ENCODE results near the gene MROH2B. TPM values are rescaled to one million over a fixed set of nuclear protein-coding genes. Genes with fewer than 3 reads are reported as not detected.

The MROH2B gene
- total RNA-seq, 1 donor from 2014 or later, result not detected

DNA sequence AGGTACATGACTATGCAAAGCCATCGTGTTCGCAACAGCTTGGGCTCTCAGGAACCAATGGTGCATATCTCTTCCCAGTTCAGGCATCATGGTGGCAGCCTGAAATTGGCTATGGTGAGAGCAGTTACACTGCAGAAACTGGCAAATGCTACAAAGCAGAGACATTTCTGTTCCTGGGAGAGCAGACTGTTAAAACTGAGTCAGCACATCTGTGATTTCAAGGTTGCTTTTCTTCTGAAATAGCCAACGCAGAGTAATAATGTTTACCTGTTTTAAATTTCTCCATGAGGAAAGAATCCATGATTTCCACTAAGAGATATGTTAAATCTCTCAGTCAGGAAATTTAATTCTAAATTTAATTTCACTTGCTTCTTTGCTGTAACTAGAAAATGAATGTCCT is 114.1 kb downstream of the MROH2B start:
- no peak overlapping the region for H3K27ac ChIP-seq
- DNase-seq (ENCODE audit: low spot score), result no peak
- H3F3A ChIP-seq (ENCODE audit: low read depth), result no peaks in the 10 kb centered on the region
- no peaks in the 10 kb centered on the region for H3K36me3 ChIP-seq
- H3K27me3 ChIP-seq, result no peaks in the 10 kb centered on the region
- H3K9ac ChIP-seq, result no peak overlapping the region
- H3K36me3 Mint-ChIP-seq, result no peaks in the 10 kb centered on the region
- no peak overlapping the region for H3K4me3 Mint-ChIP-seq
- H3K4me2 ChIP-seq, result no peak overlapping the region
- H3K9me3 ChIP-seq (ENCODE audit: low read depth), result no peaks in the 10 kb centered on the region
- peaks cover 3% of the 10 kb centered on the region for H3K4me1 Mint-ChIP-seq
- TF ChIP-seq, protein P1, sequence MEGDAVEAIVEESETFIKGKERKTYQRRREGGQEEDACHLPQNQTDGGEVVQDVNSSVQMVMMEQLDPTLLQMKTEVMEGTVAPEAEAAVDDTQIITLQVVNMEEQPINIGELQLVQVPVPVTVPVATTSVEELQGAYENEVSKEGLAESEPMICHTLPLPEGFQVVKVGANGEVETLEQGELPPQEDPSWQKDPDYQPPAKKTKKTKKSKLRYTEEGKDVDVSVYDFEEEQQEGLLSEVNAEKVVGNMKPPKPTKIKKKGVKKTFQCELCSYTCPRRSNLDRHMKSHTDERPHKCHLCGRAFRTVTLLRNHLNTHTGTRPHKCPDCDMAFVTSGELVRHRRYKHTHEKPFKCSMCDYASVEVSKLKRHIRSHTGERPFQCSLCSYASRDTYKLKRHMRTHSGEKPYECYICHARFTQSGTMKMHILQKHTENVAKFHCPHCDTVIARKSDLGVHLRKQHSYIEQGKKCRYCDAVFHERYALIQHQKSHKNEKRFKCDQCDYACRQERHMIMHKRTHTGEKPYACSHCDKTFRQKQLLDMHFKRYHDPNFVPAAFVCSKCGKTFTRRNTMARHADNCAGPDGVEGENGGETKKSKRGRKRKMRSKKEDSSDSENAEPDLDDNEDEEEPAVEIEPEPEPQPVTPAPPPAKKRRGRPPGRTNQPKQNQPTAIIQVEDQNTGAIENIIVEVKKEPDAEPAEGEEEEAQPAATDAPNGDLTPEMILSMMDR (IDR thresholded peaks at IDR 0.05), result no peak
- no peak for TF ChIP-seq EZH2phosphoT487 (IDR thresholded peaks at IDR 0.05)
- no peak for TF ChIP-seq EZH2 (IDR thresholded peaks at IDR 0.05)
- H3K4me1 ChIP-seq, result no peaks in the 10 kb centered on the region
- H4K20me1 ChIP-seq (ENCODE audit: low read depth), result no peaks in the 10 kb centered on the region
- H3K9me3 Mint-ChIP-seq, result peaks cover 15% of the 10 kb centered on the region
- no peak overlapping the region for H3K27ac Mint-ChIP-seq
- no peak overlapping the region for H2AFZ ChIP-seq (replicated peaks)
- H3K4me3 ChIP-seq, result no peak overlapping the region
- no peaks in the 10 kb centered on the region for H3K79me2 ChIP-seq (ENCODE audit: low read depth)
- no peaks in the 10 kb centered on the region for H3K27me3 Mint-ChIP-seq (ENCODE audit: insufficient read depth, low read depth)

DNA sequence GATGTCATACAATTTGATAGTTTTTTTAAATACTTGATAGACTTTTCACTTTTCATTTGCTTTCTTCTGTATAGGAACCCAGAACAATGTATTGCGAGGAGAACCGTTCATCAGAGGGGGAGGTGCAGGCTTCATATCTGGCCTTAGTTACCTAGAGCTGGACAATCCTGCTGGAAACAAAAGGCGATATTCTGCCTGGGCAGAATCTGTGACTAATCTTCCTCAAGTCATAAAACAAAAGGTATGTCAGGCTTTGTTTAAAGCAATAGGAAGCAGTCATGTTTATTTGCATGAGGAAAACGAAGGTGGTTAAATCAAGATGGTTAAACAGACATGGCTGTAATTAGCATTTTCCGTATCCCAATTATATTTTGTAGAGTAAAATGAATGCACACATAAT is 115.8 kb downstream of the MROH2B start:
- H3F3A ChIP-seq (ENCODE audit: low read depth), result no peaks in the 10 kb centered on the region
- TF ChIP-seq, protein P1 (IDR thresholded peaks at IDR 0.05), result no peak
- TF ChIP-seq EZH2 (IDR thresholded peaks at IDR 0.05) (no peak), EZH2phosphoT487 (IDR thresholded peaks at IDR 0.05) (no peak)
- Mint-ChIP-seq H3K36me3 (no peaks in the 10 kb centered on the region), H3K27ac (no peak overlapping the region), H3K9me3 (peaks cover 15% of the 10 kb centered on the region), H3K4me3 (no peak overlapping the region), H3K27me3 (ENCODE audit: insufficient read depth, low read depth) (no peaks in the 10 kb centered on the region), H3K4me1 (peaks cover 3% of the 10 kb centered on the region)
- H3K79me2 ChIP-seq (ENCODE audit: low read depth), result no peaks in the 10 kb centered on the region
- H4K20me1 ChIP-seq (ENCODE audit: low read depth), result no peaks in the 10 kb centered on the region
- H3K4me3 ChIP-seq, result no peak overlapping the region
- no peak overlapping the region for H3K27ac ChIP-seq
- no peaks in the 10 kb centered on the region for H3K4me1 ChIP-seq
- DNase-seq (ENCODE audit: low spot score), result no peak
- H3K27me3 ChIP-seq, result no peaks in the 10 kb centered on the region
- H3K9me3 ChIP-seq (ENCODE audit: low read depth), result no peaks in the 10 kb centered on the region
- H3K9ac ChIP-seq, result no peak overlapping the region
- H2AFZ ChIP-seq (replicated peaks), result no peak overlapping the region
- no peaks in the 10 kb centered on the region for H3K36me3 ChIP-seq
- no peak overlapping the region for H3K4me2 ChIP-seq

Small RNAs within 50 kb of the gene (small RNA-seq; reads per million reads assigned to genes)
- not detected for gene AC114967.1

Other genes with a start within 250 kb of the MROH2B start
- 96.9 and 235 TPM in 2 replicates for gene RPL37, start 236.1 kb downstream of the MROH2B start, total RNA-seq (ENCODE audit: low replicate concordance)
- gene CARD6, start 230.0 kb downstream of the MROH2B start, total RNA-seq (ENCODE audit: low replicate concordance), result 0.09 TPM in 1 of 2 replicates, not detected in the other
- gene C7, start 161.8 kb downstream of the MROH2B start, total RNA-seq (ENCODE audit: low replicate concordance), result not detected in 2 replicates
- not detected in 2 replicates for gene C6, start 142.2 kb upstream of the MROH2B start, total RNA-seq (ENCODE audit: low replicate concordance)

All from neural progenitor cell (in vitro differentiated cells).